ENCODE results near the gene TMCC1.

GRCh38 chr3:129632977-129633376 is 260.5 kb downstream of the TMCC1 start:
- TF ChIP-seq GATA3 (IDR thresholded peaks at IDR 0.05; ENCODE audit: low read depth, low read length) = no peak
- TF ChIP-seq GATA2 (IDR thresholded peaks at IDR 0.05; ENCODE audit: low read depth, low read length) = no peak

Data from SH-SY5Y (cell line).